Esophagus squamous epithelium (tissue), 4 donors: ENCODE measurements around the gene ORC1.

Experiments used
- POLR2A ChIP-seq, 4 donors: fragments of 450-650 bp; IDR thresholded peaks; one replicate each; pipeline ENCODE4 v1.6.1; 2017; ENCODE audit warnings: antibody characterized with exemption in 4 of 4, mild to moderate bottlenecking in 4 of 4, moderate library complexity in 3 of 4
- TF ChIP-seq, protein P1 (sequence below), 6 experiments: fragments of 450-650 bp in 4 of 6; fragments of 200-600 bp in 2 of 6; sonication (generic) in 2 of 6; IDR thresholded peaks; one replicate each; pipeline ENCODE4 v1.5.1; 2016 to 2019; ENCODE audit warnings: antibody characterized with exemption in 6 of 6, mild to moderate bottlenecking in 4 of 6, moderate library complexity in 4 of 6

GRCh38 chr1:52413410-52413989 lies 9.3 kb upstream of the ORC1 start:
- TF ChIP-seq POLR2A (IDR thresholded peaks at IDR 0.05): no peak
- TF ChIP-seq, protein P1, sequence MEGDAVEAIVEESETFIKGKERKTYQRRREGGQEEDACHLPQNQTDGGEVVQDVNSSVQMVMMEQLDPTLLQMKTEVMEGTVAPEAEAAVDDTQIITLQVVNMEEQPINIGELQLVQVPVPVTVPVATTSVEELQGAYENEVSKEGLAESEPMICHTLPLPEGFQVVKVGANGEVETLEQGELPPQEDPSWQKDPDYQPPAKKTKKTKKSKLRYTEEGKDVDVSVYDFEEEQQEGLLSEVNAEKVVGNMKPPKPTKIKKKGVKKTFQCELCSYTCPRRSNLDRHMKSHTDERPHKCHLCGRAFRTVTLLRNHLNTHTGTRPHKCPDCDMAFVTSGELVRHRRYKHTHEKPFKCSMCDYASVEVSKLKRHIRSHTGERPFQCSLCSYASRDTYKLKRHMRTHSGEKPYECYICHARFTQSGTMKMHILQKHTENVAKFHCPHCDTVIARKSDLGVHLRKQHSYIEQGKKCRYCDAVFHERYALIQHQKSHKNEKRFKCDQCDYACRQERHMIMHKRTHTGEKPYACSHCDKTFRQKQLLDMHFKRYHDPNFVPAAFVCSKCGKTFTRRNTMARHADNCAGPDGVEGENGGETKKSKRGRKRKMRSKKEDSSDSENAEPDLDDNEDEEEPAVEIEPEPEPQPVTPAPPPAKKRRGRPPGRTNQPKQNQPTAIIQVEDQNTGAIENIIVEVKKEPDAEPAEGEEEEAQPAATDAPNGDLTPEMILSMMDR (IDR thresholded peaks at IDR 0.05): no peak
